ENCODE results near the gene SLC25A29. TPM values are rescaled to one million over a fixed set of nuclear protein-coding genes. Genes with fewer than 3 reads are reported as not detected.

The SLC25A29 gene
- total and polyA plus RNA-seq, 2 of the 8 experiments (the other 6 are each of a cell fraction or from before 2014, with no cell fraction given): 135 to 177 TPM

DNA sequence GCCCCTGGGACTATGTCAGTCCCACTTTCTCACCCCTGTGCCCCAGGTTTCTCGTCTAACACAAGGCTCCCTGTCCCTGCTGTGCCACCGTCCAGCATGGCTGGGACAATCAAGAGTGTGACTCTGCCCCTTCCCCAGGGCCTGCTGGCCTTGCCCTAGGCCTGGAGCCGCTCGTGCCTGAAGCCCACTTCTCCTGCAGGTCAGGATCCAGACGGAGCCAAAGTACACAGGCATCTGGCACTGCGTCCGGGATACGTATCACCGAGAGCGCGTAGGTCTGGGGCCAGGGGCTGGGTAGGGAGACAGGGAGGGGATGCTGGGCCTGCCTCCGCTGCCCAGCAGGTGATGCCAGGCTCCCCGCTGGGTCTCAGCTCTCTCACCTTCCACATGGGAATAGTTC, 19.7 kb upstream of the SLC25A29 start:
- no peaks in the 10 kb centered on the region for H3K36me3 ChIP-seq (ENCODE audit: control insufficient read depth in 2 of 4, insufficient read depth in 4 of 4, low read length in 3 of 4)
- H2BK120ac ChIP-seq (replicated peaks; ENCODE audit: low read depth, low read length): no peak overlapping the region
- H3K79me2 ChIP-seq (ENCODE audit: control insufficient read depth in 1 of 2, insufficient read depth in 2 of 2, low read length in 2 of 2): no peaks in the 10 kb centered on the region
- POLR2A ChIA-PET (ENCODE audit: partially characterized antibody): interaction anchor here (1.0 to 1.2 kb wide), 2 partner anchors 23 to 45 kb away, joined by 3 read pairs; no protein-coding TSS in a partner anchor
- no peak overlapping the region for H2AK5ac ChIP-seq (ENCODE audit: low read depth, low read length)
- no peak overlapping the region for H2BK20ac ChIP-seq (ENCODE audit: low read length)
- no peak overlapping the region for H3K9ac ChIP-seq (replicated peaks in 1 of 4; ENCODE audit: extremely low read depth in 1 of 4, low read depth in 3 of 4, low read length in 3 of 4)
- H4K5ac ChIP-seq (ENCODE audit: insufficient read length, low read depth, low read length): no peak overlapping the region
- no peak for TF ChIP-seq KDM1A (IDR thresholded peaks at IDR 0.05; ENCODE audit: borderline replicate concordance, low read length)
- TF ChIP-seq ZNF274 (IDR thresholded peaks at IDR 0.05; ENCODE audit: borderline replicate concordance, extremely low read depth, low read length): no peak
- no peak for TF ChIP-seq SIRT6 (IDR thresholded peaks at IDR 0.05; ENCODE audit: low read length)
- no peak for TF ChIP-seq GTF2F1 (IDR thresholded peaks at IDR 0.05; ENCODE audit: borderline replicate concordance, low read depth, low read length)
- no peak for TF ChIP-seq PHF8 (conservative IDR thresholded peaks at IDR 0.05; ENCODE audit: low read depth, low read length)
- TF ChIP-seq BACH1 (IDR thresholded peaks at IDR 0.05; ENCODE audit: low read length): no peak
- no peak for TF ChIP-seq YY1 (IDR thresholded peaks at IDR 0.05; ENCODE audit: low read depth, low read length)
- no peak for TF ChIP-seq SIX5 (IDR thresholded peaks at IDR 0.05; ENCODE audit: low read depth, low read length)
- TF ChIP-seq SP1 (IDR thresholded peaks at IDR 0.05; ENCODE audit: low read depth, low read length): no peak
- TF ChIP-seq ASH2L (IDR thresholded peaks at IDR 0.05; ENCODE audit: low read length): no peak
- TF ChIP-seq BRCA1 (IDR thresholded peaks at IDR 0.05; ENCODE audit: low read depth, low read length): no peak
- TF ChIP-seq EP300 (IDR thresholded peaks at IDR 0.05; ENCODE audit: borderline replicate concordance in 1 of 2, low read depth in 2 of 2, low read length in 2 of 2): no peak
- no peak for TF ChIP-seq HDAC6 (IDR thresholded peaks at IDR 0.05; ENCODE audit: low read depth, low read length)
- no peak for TF ChIP-seq SAP30 (IDR thresholded peaks at IDR 0.05; ENCODE audit: insufficient read depth, insufficient replicate concordance, low read length)
- no peak for TF ChIP-seq SUZ12 (IDR thresholded peaks at IDR 0.05; ENCODE audit: low read length)
- TF ChIP-seq SRF (IDR thresholded peaks at IDR 0.05; ENCODE audit: low read depth, low read length): no peak
- H3K56ac ChIP-seq (replicated peaks; ENCODE audit: insufficient read length, low read depth, low read length): no peak overlapping the region
- CTCF ChIA-PET (ENCODE audit: partially characterized antibody): interaction anchor here (0.6 kb wide), 1 partner anchor 213 kb away, joined by 3 read pairs; no protein-coding TSS in a partner anchor
- no peak overlapping the region for H3K4me2 ChIP-seq (ENCODE audit: insufficient read depth in 1 of 2, low read depth in 2 of 2, low read length in 2 of 2)
- no peak overlapping the region for H3K14ac ChIP-seq (ENCODE audit: insufficient read length)
- no peaks in the 10 kb centered on the region for H3K27me3 ChIP-seq (replicated peaks in 1 of 4; ENCODE audit: control insufficient read depth in 3 of 4, extremely low read depth in 1 of 4, insufficient read depth in 3 of 4, low read length in 3 of 4)
- H3K4ac ChIP-seq (replicated peaks; ENCODE audit: insufficient read length, low read depth, low read length): no peak overlapping the region
- no peak overlapping the region for H3K23ac ChIP-seq (ENCODE audit: insufficient read length)
- no peak overlapping the region for H2BK12ac ChIP-seq (ENCODE audit: low read depth, low read length)
- H4K91ac ChIP-seq (replicated peaks; ENCODE audit: insufficient read length, low read length): no peak overlapping the region
- WGBS, 2 experiments (ENCODE audit: extremely low coverage in 1 of 2, insufficient coverage in 1 of 2, insufficient read length in 1 of 2, insufficient replicate concordance in 2 of 2, low coverage in 1 of 2, low lambda C conversion rate in 2 of 2, missing lambda C conversion rate in 1 of 2): 93% methylated on average over 13 of the region's 13 CpGs; no CpG with 5 or more reads in 1 of the 2 experiments
- H3K79me1 ChIP-seq (ENCODE audit: low read depth, low read length): no peaks in the 10 kb centered on the region
- no peak overlapping the region for H3K27ac ChIP-seq (ENCODE audit: low read depth, low read length)
- H2AFZ ChIP-seq (ENCODE audit: low read length): no peak overlapping the region
- H3K4me1 ChIP-seq (replicated peaks in 1 of 4; ENCODE audit: control insufficient read depth in 3 of 4, insufficient read depth in 4 of 4, low read length in 3 of 4): peaks cover 0 to 4% (median 0%) of the 10 kb centered on the region in 4 experiments; a peak in 1 of 7 replicates
- no peaks in the 10 kb centered on the region for H4K20me1 ChIP-seq (replicated peaks in 1 of 2; ENCODE audit: control insufficient read depth in 1 of 2, insufficient read depth in 2 of 2, low read length in 2 of 2)
- H3K23me2 ChIP-seq (ENCODE audit: low read depth, low read length): no peaks in the 10 kb centered on the region; the same call in 1 of the 2 replicates
- no peaks in the 10 kb centered on the region for H3K9me3 ChIP-seq (ENCODE audit: insufficient read depth in 2 of 2, low read depth in 1 of 2, low read length in 1 of 2)
- no peak for FAIRE-seq
- H2BK5ac ChIP-seq (ENCODE audit: low read depth, low read length): no peak overlapping the region
- H2BK15ac ChIP-seq (ENCODE audit: low read length): no peak overlapping the region
- no peak overlapping the region for H3K4me3 ChIP-seq (ENCODE audit: extremely low read depth in 1 of 4, insufficient read depth in 2 of 4, low read depth in 3 of 4, low read length in 4 of 4)
- no peak overlapping the region for H4K8ac ChIP-seq (ENCODE audit: extremely low read depth, insufficient read depth, low read length)
- DNase-seq (ENCODE audit: low read depth in 1 of 2, low spot score in 2 of 2): no peak
- no peak overlapping the region for H3K18ac ChIP-seq (ENCODE audit: extremely low read depth, low read length)

Data from H1 (cell line).